GM21447 (cell line): Measurements from ENCODE around the gene OLAH.
A peak's percentile ranks its signal among the peaks of the same experiment; 100 is the strongest.
"Not testable (repeated sequence)": the region's sequence is repeated elsewhere in the genome, so short reads cannot be mapped to it uniquely, and the experiment has no call there.

Experiments used
- ATAC-seq: cut with Tn5 transposase; IDR thresholded peaks from one replicate; pipeline ENCODE4 v1.9.1; 2021; ENCODE audit not compliant: unreplicated experiment

OLAH gene

DNA sequence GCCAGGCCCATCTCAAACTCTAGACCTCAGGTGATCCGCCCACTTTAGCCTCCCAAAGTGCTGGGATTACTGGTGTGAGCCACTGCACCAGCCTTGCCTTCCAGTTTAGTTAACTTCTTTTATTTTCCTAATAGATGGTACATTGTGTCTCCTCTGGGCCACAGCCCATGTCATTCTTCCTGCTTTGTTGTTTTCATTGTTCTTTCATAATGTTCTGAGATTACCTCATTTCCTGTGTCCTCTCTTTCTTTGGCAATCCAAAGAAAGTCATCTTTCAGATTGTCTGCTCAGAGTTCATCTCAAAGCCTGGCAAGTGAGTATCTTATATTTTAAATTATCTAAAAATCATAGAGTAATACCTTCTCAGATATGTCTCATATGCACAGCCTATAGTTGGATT lies at the start of gene OLAH:
OLAH (plus strand) TSS at position 270 of the 400 bp plus-strand sequence. CDS start 3,346 bp downstream, outside the sequence.
- no peak for ATAC-seq

- ATAC-seq = no peak
Measured at GRCh38 chr10:14995964-14996565, 47.7 kb upstream of the OLAH start.

DNA sequence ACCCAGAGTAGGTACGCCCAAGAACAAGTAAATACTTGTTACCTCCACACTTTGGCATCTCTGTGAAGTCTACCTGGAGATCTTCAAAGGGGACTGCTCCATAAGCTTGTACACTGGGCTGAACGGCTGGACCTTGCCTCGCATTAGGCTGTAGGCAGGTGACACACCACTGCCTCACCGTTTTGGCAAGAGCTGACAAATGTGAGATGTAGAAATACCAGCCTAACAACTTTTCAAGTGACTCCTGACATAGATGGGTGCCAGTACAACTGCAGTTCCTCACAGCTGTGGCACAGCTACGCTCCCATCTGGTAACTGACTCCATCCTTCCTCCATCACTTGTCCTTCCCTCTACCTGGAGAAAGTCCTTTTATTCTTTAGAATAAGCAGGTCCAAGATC lies 30.2 kb upstream of the OLAH start:
- ATAC-seq = not testable (repeated sequence)

GRCh38 chr10:15015451-15015850 lies 28.3 kb upstream of the OLAH start:
- no peak for ATAC-seq

DNA sequence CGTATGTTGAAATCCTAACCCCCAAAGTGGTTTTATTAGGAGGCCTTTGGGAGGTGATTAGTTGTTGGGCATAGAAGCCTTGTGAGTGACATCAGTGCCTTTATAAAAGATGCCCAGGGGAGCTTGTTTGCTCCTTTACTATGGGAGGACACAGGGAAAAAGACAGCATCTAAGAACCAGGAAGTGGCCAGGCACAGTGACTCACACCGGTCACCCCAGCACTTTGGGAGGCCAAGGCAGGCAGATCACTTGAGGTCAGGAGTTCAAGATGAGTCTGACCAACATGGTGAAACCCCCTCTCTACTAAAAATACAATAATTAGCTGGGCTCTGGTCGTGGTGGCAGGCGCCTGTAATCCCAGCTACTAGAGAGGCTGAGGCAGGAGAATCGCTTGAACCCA lies 22.8 kb upstream of the OLAH start:
- ATAC-seq = not testable (repeated sequence)

DNA sequence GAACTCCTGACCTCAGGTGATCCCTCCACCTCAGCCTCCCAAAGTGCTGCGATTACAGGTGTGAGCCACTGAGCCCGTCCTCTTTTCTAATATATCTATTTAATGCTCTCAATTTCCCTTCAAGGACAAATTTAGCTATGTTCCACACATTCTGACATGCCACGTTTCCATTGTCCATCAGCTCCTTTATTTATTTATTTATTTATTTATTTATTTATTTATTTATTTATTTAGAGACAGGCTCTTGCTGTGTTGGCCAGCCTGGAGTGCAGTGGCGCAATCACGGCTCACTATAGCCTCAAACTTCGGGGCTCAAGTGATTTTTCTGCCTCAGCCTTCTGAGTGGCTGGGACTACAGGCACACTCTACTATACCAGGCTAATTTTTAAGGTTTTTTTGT lies 20.7 kb upstream of the OLAH start:
- not testable (repeated sequence) for ATAC-seq

DNA sequence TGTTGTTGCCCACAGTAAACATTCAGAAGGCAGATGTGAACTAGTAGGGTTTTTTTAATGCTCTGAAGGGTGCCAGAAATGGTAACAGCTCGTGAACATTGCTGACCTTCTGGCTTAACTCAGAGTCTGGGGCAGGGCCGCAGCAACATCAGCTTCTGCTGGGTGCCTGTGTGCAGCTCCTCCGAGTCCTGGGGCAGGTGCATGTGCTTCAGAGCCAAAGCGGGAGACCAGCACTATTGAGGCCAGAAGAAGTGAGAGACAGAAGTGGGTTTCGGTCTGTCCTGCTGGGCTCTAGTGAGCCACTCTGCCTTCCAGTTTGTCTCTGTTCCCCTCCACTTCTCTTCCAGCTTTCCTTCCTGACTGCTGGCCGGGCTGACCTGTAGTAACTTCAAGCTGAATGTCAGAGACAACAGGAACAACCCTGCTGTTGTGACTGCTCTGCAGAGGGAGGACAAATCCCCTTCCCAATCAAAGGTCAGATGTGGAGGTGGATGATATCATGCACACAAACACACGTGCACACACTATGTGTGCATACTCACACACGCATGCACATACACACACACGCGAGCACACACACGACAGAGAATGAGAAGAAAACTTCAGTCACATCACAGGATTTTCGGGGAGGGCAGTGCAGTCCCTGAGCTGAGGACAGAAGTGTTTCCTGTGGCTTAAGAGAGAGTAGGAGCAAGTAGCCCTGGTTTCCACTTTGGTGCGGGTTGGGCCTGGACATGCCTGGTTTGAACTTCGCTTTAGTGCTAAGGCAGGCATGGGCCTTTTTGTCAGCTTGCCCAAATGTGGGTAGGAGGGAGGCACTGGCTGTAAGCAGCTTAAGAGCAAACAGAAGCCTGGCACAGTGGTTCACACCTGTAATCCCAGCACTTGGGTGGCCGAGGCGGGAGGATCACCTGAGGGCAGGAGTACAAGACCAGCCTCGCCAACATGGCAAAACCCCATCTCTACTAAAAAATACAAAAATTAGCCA lies 19.4 kb upstream of the OLAH start:
- not testable (repeated sequence) for ATAC-seq

GRCh38 chr10:15025040-15025439 lies 18.7 kb upstream of the OLAH start:
- not testable (repeated sequence) for ATAC-seq

DNA sequence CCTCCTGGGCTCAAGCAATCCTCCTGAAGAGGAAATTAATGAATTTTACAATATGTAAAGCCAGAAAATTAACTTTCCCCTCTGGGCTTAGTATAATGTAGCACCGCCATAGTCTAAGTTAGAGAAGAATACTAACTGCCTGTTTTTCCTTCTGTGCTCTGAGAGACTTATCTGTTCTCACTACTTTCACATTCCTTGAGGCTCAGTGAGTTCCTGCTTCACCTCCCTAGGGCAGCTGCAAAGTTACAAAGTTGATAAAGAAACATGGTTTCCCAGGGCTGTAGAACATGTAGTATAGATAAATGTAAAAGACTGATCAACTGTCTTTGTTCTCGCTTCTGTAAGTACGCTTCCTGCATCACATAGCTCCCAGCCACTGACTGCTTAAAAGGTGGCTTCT lies 16.0 kb upstream of the OLAH start:
- ATAC-seq = no peak

GRCh38 chr10:15035385-15036301 lies 8.1 kb upstream of the OLAH start:
- no peak for ATAC-seq

DNA sequence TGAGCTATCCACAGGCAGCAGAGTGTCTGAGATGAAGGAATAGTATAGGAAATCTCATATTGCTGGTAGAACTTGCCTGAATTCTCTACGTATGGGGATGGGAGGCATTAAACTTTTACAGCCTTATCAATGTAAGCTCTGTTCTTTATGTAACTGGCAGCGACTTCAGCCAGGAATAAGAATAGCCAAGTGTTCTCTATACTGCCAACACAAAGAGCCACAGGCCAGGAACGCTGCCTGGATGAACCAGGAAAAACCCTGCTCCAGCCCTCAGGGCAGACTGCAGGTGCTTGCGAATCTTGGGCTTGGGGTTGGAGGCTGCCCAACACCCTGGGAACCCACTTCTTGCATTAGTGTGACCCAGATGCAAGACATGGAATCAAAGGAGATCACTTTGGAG lies 6.1 kb upstream of the OLAH start:
- no peak for ATAC-seq

DNA sequence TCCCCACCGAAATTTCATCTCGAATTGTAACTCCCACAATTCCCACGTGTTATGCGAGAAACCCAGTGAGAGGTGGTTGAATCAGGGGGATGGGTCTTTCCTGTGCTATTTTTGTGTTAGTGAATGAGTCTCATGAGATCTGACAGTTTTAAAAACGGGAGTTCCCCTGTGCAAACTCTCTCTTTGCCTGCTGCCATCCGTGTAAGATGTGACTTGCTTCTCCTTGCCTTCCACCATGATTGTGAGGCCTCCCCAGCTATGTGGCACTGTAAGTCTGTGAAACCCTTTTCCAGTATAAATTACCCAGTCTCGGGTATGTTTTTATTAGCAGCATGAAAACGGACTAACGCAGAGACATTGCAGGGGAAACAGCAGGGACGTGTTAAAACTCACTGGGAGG lies 5.3 kb upstream of the OLAH start:
- ATAC-seq = no peak

DNA sequence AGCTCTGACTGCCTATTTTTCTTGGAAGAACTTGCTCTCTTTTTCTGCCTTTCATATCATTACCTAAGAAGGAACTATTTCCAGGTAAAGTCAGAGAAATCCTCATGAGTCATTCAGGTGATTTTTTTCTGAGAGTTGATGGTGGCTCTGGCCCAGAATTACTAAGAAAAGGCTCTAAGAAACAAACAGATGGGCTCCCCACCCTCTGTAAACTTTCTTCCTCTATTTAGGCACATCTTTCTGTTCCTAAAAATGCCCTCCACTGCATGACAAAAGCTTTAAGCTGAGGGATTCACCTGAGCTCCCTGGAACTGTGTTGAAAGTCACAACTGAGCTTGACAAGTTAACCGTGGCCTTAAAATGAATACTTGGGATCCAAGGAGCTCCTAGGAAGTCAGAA lies 1.6 kb downstream of the OLAH start:
- no peak for ATAC-seq

DNA sequence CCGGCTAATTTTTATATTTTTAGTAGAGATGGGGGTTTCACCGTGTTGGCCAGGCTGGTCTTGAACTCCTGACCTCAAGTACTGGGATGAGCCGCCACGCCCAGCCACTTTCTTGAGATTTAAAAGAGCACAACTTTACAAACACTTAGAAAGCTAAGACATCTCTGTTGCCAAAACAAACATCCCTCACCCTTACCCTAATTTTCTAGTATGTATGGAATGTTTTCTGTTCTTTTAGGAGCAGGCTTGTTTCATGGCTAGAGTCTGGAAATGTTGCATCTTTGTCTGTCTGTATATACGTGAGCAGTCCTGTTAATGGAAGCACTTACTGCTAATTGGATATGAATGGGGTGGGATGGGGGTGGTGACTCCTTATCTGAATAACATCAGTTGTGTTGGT lies 2.9 kb downstream of the OLAH start:
- no peak for ATAC-seq

GRCh38 chr10:15049533-15049932 lies 5.8 kb downstream of the OLAH start:
- no peak for ATAC-seq

- ATAC-seq = no peak
Measured at GRCh38 chr10:15052121-15052520, 8.4 kb downstream of the OLAH start.

DNA sequence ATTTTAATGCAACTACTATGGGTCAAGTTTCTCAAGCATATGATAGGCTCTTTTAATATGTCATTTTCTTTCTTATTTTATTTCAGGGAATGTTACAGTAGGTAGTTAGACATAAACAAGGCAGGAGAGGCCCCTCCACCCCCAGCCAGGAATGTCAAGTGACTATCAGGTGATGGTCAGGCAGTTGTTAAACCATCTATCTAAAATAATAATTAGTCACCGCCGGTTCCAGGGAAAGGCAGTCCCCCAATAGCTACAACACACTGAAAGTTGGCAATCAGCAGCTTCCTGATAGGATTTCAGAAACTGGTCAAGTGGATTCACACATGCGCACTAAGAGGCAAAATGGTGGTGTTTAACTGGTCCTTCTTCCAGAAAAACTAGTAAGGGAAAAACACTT lies 9.3 kb downstream of the OLAH start:
- ATAC-seq = no peak

- no peak for ATAC-seq
Measured at GRCh38 chr10:15058689-15059088, 14.9 kb downstream of the OLAH start.

DNA sequence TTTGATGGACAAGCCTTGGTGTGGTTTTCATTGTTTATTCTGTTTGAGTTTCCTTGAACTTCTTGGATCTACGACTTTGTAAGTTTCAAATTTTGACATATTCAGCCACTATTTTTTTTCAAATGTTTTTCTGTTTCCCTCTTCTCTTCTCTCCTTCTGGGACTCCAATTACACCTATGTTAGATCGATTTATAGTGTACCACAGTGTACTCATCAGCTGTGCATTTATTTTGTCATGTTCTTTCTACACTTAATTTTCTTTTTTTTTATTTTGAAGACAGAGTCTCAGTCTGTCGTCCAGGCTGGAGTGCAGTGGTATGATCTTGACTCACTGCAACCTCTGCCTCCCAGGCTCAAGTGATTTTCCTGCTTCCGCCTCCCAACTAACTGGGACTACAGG lies 16.2 kb downstream of the OLAH start:
- no peak for ATAC-seq

GRCh38 chr10:15060638-15061037 lies 16.9 kb downstream of the OLAH start:
- no peak for ATAC-seq

- ATAC-seq = peak; percentile 72
Measured at GRCh38 chr10:15067154-15067553, 23.4 kb downstream of the OLAH start.
